ENCODE data around the gene ZNF407.
"Not testable (repeated sequence)": the region's sequence is repeated elsewhere in the genome, so short reads cannot be mapped to it uniquely, and the experiment has no call there.

ZNF407 gene

GRCh38 chr18:74565164-74565563 is 32.5 kb upstream of the ZNF407 start:
- not testable (repeated sequence) for H3K36me3 ChIP-seq (ENCODE audit: control insufficient read depth, insufficient read depth, low read length); DNase-seq (ENCODE audit: low read depth, low spot score); H3K9me3 ChIP-seq (ENCODE audit: control insufficient read depth, insufficient read depth, low read length); H3K4me3 ChIP-seq (ENCODE audit: low read length); H3K4me1 ChIP-seq (ENCODE audit: control insufficient read depth, insufficient read depth, low read length); H3K27ac ChIP-seq (ENCODE audit: low read length); H3K27me3 ChIP-seq (ENCODE audit: control insufficient read depth, insufficient read depth, low read length)
- no CpG with 5 or more reads among the region's 1 CpG for WGBS (ENCODE audit: insufficient coverage, insufficient read length)

- not testable (repeated sequence) for H3K36me3 ChIP-seq (ENCODE audit: control insufficient read depth, insufficient read depth, low read length); H3K4me3 ChIP-seq (ENCODE audit: low read length); DNase-seq (ENCODE audit: low read depth, low spot score); H3K27ac ChIP-seq (ENCODE audit: low read length); H3K4me1 ChIP-seq (ENCODE audit: control insufficient read depth, insufficient read depth, low read length); H3K9me3 ChIP-seq (ENCODE audit: control insufficient read depth, insufficient read depth, low read length); H3K27me3 ChIP-seq (ENCODE audit: control insufficient read depth, insufficient read depth, low read length)
- no CpG with 5 or more reads among the region's 3 CpGs for WGBS (ENCODE audit: insufficient coverage, insufficient read length)
Observed at GRCh38 chr18:74565993-74566392, 31.7 kb upstream of the ZNF407 start.

GRCh38 chr18:74567822-74568221 is 29.8 kb upstream of the ZNF407 start:
- Histone ChIP-seq H3K27me3 (ENCODE audit: control insufficient read depth, insufficient read depth, low read length) (no peaks in the 10 kb centered on the region), H3K27ac (ENCODE audit: low read length) (no peak overlapping the region), H3K4me3 (ENCODE audit: low read length) (no peak overlapping the region), H3K36me3 (ENCODE audit: control insufficient read depth, insufficient read depth, low read length) (no peaks in the 10 kb centered on the region; the same call in 1 of the 2 replicates), H3K4me1 (ENCODE audit: control insufficient read depth, insufficient read depth, low read length) (no peaks in the 10 kb centered on the region), H3K9me3 (ENCODE audit: control insufficient read depth, insufficient read depth, low read length) (no peaks in the 10 kb centered on the region)
- no peak for DNase-seq (ENCODE audit: low read depth, low spot score)
- WGBS (ENCODE audit: insufficient coverage, insufficient read length): no CpG with 5 or more reads among the region's 7 CpGs

GRCh38 chr18:74569401-74569800 is 28.3 kb upstream of the ZNF407 start:
- WGBS (ENCODE audit: insufficient coverage, insufficient read length): no CpG with 5 or more reads among the region's 4 CpGs
- Histone ChIP-seq H3K27me3 (ENCODE audit: control insufficient read depth, insufficient read depth, low read length) (no peaks in the 10 kb centered on the region), H3K4me1 (ENCODE audit: control insufficient read depth, insufficient read depth, low read length) (no peaks in the 10 kb centered on the region)

GRCh38 chr18:74570266-74570665 is 27.4 kb upstream of the ZNF407 start:
- no peak for DNase-seq (ENCODE audit: low read depth, low spot score)
- H3K4me3 ChIP-seq (ENCODE audit: low read length): no peak overlapping the region
- H3K36me3 ChIP-seq (ENCODE audit: control insufficient read depth, insufficient read depth, low read length): no peaks in the 10 kb centered on the region; the same call in 1 of the 2 replicates
- H3K27me3 ChIP-seq (ENCODE audit: control insufficient read depth, insufficient read depth, low read length): no peaks in the 10 kb centered on the region
- WGBS (ENCODE audit: insufficient coverage, insufficient read length): no CpG with 5 or more reads among the region's 4 CpGs
- H3K4me1 ChIP-seq (ENCODE audit: control insufficient read depth, insufficient read depth, low read length): no peaks in the 10 kb centered on the region
- no peaks in the 10 kb centered on the region for H3K9me3 ChIP-seq (ENCODE audit: control insufficient read depth, insufficient read depth, low read length)
- H3K27ac ChIP-seq (ENCODE audit: low read length): no peak overlapping the region

More at GRCh38 chr18:74569401-74569800, 28.3 kb upstream of the ZNF407 start:
- Histone ChIP-seq H3K36me3 (ENCODE audit: control insufficient read depth, insufficient read depth, low read length) (no peaks in the 10 kb centered on the region; the same call in 1 of the 2 replicates), H3K27ac (ENCODE audit: low read length) (no peak overlapping the region), H3K4me3 (ENCODE audit: low read length) (no peak overlapping the region), H3K9me3 (ENCODE audit: control insufficient read depth, insufficient read depth, low read length) (no peaks in the 10 kb centered on the region)
- DNase-seq (ENCODE audit: low read depth, low spot score): no peak

GRCh38 chr18:74571895-74572680 is 25.6 kb upstream of the ZNF407 start:
- Histone ChIP-seq H3K36me3 (ENCODE audit: control insufficient read depth, insufficient read depth, low read length) (no peaks in the 10 kb centered on the region; the same call in 1 of the 2 replicates), H3K27ac (ENCODE audit: low read length) (no peak overlapping the region), H3K9me3 (ENCODE audit: control insufficient read depth, insufficient read depth, low read length) (no peaks in the 10 kb centered on the region), H3K4me1 (ENCODE audit: control insufficient read depth, insufficient read depth, low read length) (no peaks in the 10 kb centered on the region), H3K4me3 (ENCODE audit: low read length) (no peak overlapping the region), H3K27me3 (ENCODE audit: control insufficient read depth, insufficient read depth, low read length) (no peaks in the 10 kb centered on the region)
- DNase-seq (ENCODE audit: low read depth, low spot score): no peak
- no CpG with 5 or more reads among the region's 12 CpGs for WGBS (ENCODE audit: insufficient coverage, insufficient read length)

GRCh38 chr18:74573053-74573452 is 24.6 kb upstream of the ZNF407 start:
- no peak for DNase-seq (ENCODE audit: low read depth, low spot score)
- no peaks in the 10 kb centered on the region for H3K4me1 ChIP-seq (ENCODE audit: control insufficient read depth, insufficient read depth, low read length)
- H3K36me3 ChIP-seq (ENCODE audit: control insufficient read depth, insufficient read depth, low read length): no peaks in the 10 kb centered on the region; the same call in 1 of the 2 replicates
- H3K4me3 ChIP-seq (ENCODE audit: low read length): no peak overlapping the region
- no peak overlapping the region for H3K27ac ChIP-seq (ENCODE audit: low read length)
- H3K27me3 ChIP-seq (ENCODE audit: control insufficient read depth, insufficient read depth, low read length): no peaks in the 10 kb centered on the region
- no peaks in the 10 kb centered on the region for H3K9me3 ChIP-seq (ENCODE audit: control insufficient read depth, insufficient read depth, low read length)

- no peaks in the 10 kb centered on the region; the same call in 1 of the 2 replicates for H3K36me3 ChIP-seq (ENCODE audit: control insufficient read depth, insufficient read depth, low read length)
- no peak overlapping the region for H3K27ac ChIP-seq (ENCODE audit: low read length)
- WGBS (ENCODE audit: insufficient coverage, insufficient read length): no CpG with 5 or more reads among the region's 2 CpGs
- H3K4me1 ChIP-seq (ENCODE audit: control insufficient read depth, insufficient read depth, low read length): no peaks in the 10 kb centered on the region
- no peaks in the 10 kb centered on the region for H3K27me3 ChIP-seq (ENCODE audit: control insufficient read depth, insufficient read depth, low read length)
- H3K9me3 ChIP-seq (ENCODE audit: control insufficient read depth, insufficient read depth, low read length): no peaks in the 10 kb centered on the region
- no peak overlapping the region for H3K4me3 ChIP-seq (ENCODE audit: low read length)
- DNase-seq (ENCODE audit: low read depth, low spot score): no peak
Observed at GRCh38 chr18:74574916-74575315, 22.8 kb upstream of the ZNF407 start.

GRCh38 chr18:74577019-74577418 is 20.7 kb upstream of the ZNF407 start:
- no peaks in the 10 kb centered on the region for H3K27me3 ChIP-seq (ENCODE audit: control insufficient read depth, insufficient read depth, low read length)
- no peaks in the 10 kb centered on the region for H3K9me3 ChIP-seq (ENCODE audit: control insufficient read depth, insufficient read depth, low read length)
- H3K4me3 ChIP-seq (ENCODE audit: low read length): no peak overlapping the region
- no peak overlapping the region for H3K27ac ChIP-seq (ENCODE audit: low read length)
- H3K4me1 ChIP-seq (ENCODE audit: control insufficient read depth, insufficient read depth, low read length): no peaks in the 10 kb centered on the region
- no peak for DNase-seq (ENCODE audit: low read depth, low spot score)
- whole genome bisulfite sequencing (ENCODE audit: insufficient coverage, insufficient read length): no CpG with 5 or more reads among the region's 5 CpGs
- H3K36me3 ChIP-seq (ENCODE audit: control insufficient read depth, insufficient read depth, low read length): no peaks in the 10 kb centered on the region; the same call in 1 of the 2 replicates

GRCh38 chr18:74579496-74580065 is 18.1 kb upstream of the ZNF407 start:
- Histone ChIP-seq H3K36me3 (ENCODE audit: control insufficient read depth, insufficient read depth, low read length) (no peaks in the 10 kb centered on the region), H3K9me3 (ENCODE audit: control insufficient read depth, insufficient read depth, low read length) (no peaks in the 10 kb centered on the region), H3K4me3 (ENCODE audit: low read length) (no peak overlapping the region), H3K27me3 (ENCODE audit: control insufficient read depth, insufficient read depth, low read length) (no peaks in the 10 kb centered on the region), H3K27ac (ENCODE audit: low read length) (no peak overlapping the region), H3K4me1 (ENCODE audit: control insufficient read depth, insufficient read depth, low read length) (no peaks in the 10 kb centered on the region)
- no CpG with 5 or more reads among the region's 8 CpGs for WGBS (ENCODE audit: insufficient coverage, insufficient read length)
- no peak for DNase-seq (ENCODE audit: low read depth, low spot score)

- no peak overlapping the region for H3K4me3 ChIP-seq (ENCODE audit: low read length)
- no peak for DNase-seq (ENCODE audit: low read depth, low spot score)
- H3K4me1 ChIP-seq (ENCODE audit: control insufficient read depth, insufficient read depth, low read length): no peaks in the 10 kb centered on the region
- no peaks in the 10 kb centered on the region for H3K36me3 ChIP-seq (ENCODE audit: control insufficient read depth, insufficient read depth, low read length)
- no peak overlapping the region for H3K27ac ChIP-seq (ENCODE audit: low read length)
- H3K9me3 ChIP-seq (ENCODE audit: control insufficient read depth, insufficient read depth, low read length): no peaks in the 10 kb centered on the region
- no peaks in the 10 kb centered on the region for H3K27me3 ChIP-seq (ENCODE audit: control insufficient read depth, insufficient read depth, low read length)
- no CpG with 5 or more reads among the region's 6 CpGs for WGBS (ENCODE audit: insufficient coverage, insufficient read length)
Observed at GRCh38 chr18:74582642-74583041, 15.0 kb upstream of the ZNF407 start.

Measured in iPS DF 6.9 (cell line).